Gastroesophageal sphincter (tissue), 4 donors: ENCODE results near the gene ADPRM. TPM values are rescaled to one million over a fixed set of nuclear protein-coding genes. Genes with fewer than 3 reads are reported as not detected.

Experiments used
- ATAC-seq: fragments of 150-250 bp; one replicate; pipeline ENCODE4 v1.9.1; 2016; ENCODE audit warnings: mild to moderate bottlenecking, moderate library complexity
- H3K27ac ChIP-seq, 4 donors: fragments of 200-600 bp; sonication (generic) in 3 of 4; 1 replicate in 3 of 4; 2 replicates in 1 of 4; pipeline ENCODE4 v1.5.1; 2016 to 2019
- H3K27me3 ChIP-seq: fragments of 200-600 bp; sonication (generic); one replicate; pipeline ENCODE4 v1.5.1; 2019
- H3K36me3 ChIP-seq, 2 donors: fragments of 200-600 bp; sonication (generic); one replicate each; pipeline ENCODE4 v1.5.1; 2019; ENCODE audit warnings: control low read depth in 1 of 2
- H3K4me1 ChIP-seq, 3 donors: fragments of 200-600 bp; sonication (generic); 1 replicate in 2 of 3; 2 replicates in 1 of 3; pipeline ENCODE4 v1.5.1; 2016 to 2019; ENCODE audit warnings: control low read depth in 2 of 3
- H3K4me3 ChIP-seq, 2 donors: fragments of 200-600 bp; sonication (generic); one replicate each; pipeline ENCODE4 v1.5.1; 2019; ENCODE audit warnings: mild to moderate bottlenecking in 1 of 2, moderate library complexity in 1 of 2
- H3K9me3 ChIP-seq, 3 donors: fragments of 200-600 bp; sonication (generic); one replicate each; pipeline ENCODE4 v1.5.1; 2017 to 2019; ENCODE audit warnings: control low read depth in 2 of 3
- CTCF ChIP-seq, 4 experiments: fragments of 200-600 bp in 2 of 4; fragments of 450-650 bp in 2 of 4; sonication (generic) in 1 of 4; IDR thresholded peaks; one replicate each; pipeline ENCODE4 v1.5.1; 2017 to 2019; ENCODE audit warnings: antibody characterized with exemption in 4 of 4, mild to moderate bottlenecking in 2 of 4, moderate library complexity in 2 of 4
- EP300 ChIP-seq: sonication (generic); formaldehyde crosslinking; IDR thresholded peaks from one replicate; pipeline ENCODE4 v1.6.1; 2017; ENCODE audit warnings: antibody characterized with exemption, mild to moderate bottlenecking
- POLR2A ChIP-seq, 2 donors: fragments of 450-650 bp; IDR thresholded peaks; one replicate each; pipeline ENCODE4 v1.6.1; 2017; ENCODE audit warnings: antibody characterized with exemption in 2 of 2, mild to moderate bottlenecking in 2 of 2, moderate library complexity in 1 of 2
- POLR2AphosphoS5 ChIP-seq: sonication (generic); formaldehyde crosslinking; IDR thresholded peaks from one replicate; pipeline ENCODE4 v1.6.1; 2017; ENCODE audit warnings: antibody characterized with exemption
- WGBS, 2 donors: methylation state at CpG; one replicate each; pipeline ENCODE4 v1.1.5; 2018; ENCODE audit warnings: low coverage in 1 of 2; 5-methylcytosine and 5-hydroxymethylcytosine counted together
- total RNA-seq, 4 donors: library from RNA; depleted of rRNA; stranded (reverse); fragments of >200 nt; gene quantifications; one replicate each; pipeline ENCODE4 v1.1.0, GENCODE V29; 2016

ADPRM gene
- total RNA-seq, 4 donors from 2014 or later: 8.3 to 13.2 (median 9.5) TPM

- Histone ChIP-seq H3K27me3 (no peaks in the 10 kb centered on the region), H3K27ac (no peak overlapping the region), H3K4me1 (no peaks in the 10 kb centered on the region), H3K9me3 (no peaks in the 10 kb centered on the region), H3K36me3 (no peaks in the 10 kb centered on the region), H3K4me3 (no peak overlapping the region)
- no peak for TF ChIP-seq POLR2A (IDR thresholded peaks at IDR 0.05)
- TF ChIP-seq EP300: no peak
- TF ChIP-seq POLR2AphosphoS5: no peak
- no peak for TF ChIP-seq CTCF (IDR thresholded peaks at IDR 0.05)
- WGBS, 2 donors: 72 to 96% methylated on average over 4 to 9 of the region's 9 CpGs
- ATAC-seq: no peak
These were observed 45.5 kb upstream of the ADPRM start for GRCh38 chr17:10651927-10652326.

DNA sequence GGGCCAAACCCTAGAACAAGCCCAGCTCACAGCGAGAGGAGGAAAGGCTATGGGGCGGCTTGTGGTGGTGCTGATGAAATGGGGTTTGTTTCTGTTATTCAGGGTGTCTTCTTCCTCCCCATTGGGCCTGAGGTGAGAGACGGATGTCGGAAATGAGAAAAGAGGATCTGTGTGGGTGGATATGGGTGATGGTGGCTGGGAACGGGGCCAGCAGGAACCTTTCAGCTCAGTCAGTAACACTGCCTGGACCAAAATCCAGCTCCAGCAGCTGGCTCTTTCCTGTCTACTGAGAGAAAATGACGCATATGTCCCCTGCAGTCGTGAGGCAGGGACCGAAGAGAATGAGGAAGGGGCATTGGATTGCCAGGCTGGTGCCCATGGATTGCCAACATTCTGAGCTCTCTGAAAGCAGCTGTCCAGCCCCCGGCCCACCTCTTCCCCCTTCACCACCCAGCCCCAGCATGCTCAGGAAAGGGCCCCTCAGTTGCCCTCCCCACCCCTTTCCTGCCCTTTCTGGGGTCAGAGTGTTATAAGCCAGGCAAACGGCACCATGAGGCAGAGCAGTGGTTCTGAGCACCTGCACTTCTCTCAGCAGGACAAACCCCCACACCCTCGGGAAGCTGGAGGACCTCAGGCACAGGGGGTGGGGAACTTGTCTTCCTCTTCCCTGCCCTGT, 44.3 kb upstream of the ADPRM start:
- Histone ChIP-seq H3K9me3 (no peaks in the 10 kb centered on the region), H3K27ac (no peak overlapping the region), H3K36me3 (no peaks in the 10 kb centered on the region), H3K4me1 (no peaks in the 10 kb centered on the region), H3K4me3 (no peak overlapping the region), H3K27me3 (no peaks in the 10 kb centered on the region)
- ATAC-seq: no peak
- 70 to 77% methylated on average over 5 to 6 of the region's 11 CpGs for WGBS, 2 donors
- TF ChIP-seq EP300 (no peak), POLR2AphosphoS5 (no peak), POLR2A (IDR thresholded peaks at IDR 0.05) (no peak), CTCF (IDR thresholded peaks at IDR 0.05) (no peak)

DNA sequence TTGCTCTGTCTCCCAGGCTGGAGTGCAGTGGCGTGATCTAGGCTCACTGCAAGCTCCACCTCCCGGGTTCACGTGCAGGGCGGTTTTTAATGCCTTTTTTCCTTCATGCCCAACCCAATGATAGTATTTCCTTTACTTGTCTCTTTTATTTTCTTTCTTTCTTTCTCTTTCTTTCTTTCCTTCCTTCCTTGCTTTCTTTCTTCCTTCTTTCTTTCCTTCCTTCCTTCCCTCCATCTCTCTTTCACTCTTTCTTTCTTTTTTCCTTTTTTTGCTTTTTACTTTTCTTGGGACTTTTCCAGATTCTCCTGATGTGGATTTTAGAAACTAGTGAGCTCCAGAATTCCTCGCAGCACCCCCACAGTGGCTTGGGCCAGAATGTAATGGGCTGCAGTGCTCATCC, 43.4 kb upstream of the ADPRM start:
- TF ChIP-seq POLR2AphosphoS5 (no peak), POLR2A (IDR thresholded peaks at IDR 0.05) (no peak), EP300 (no peak), CTCF (IDR thresholded peaks at IDR 0.05) (no peak)
- Histone ChIP-seq H3K27me3 (no peaks in the 10 kb centered on the region), H3K4me3 (no peak overlapping the region), H3K27ac (no peak overlapping the region), H3K36me3 (peaks cover 0 to 6% of the 10 kb centered on the region in 2 donors), H3K4me1 (no peaks in the 10 kb centered on the region), H3K9me3 (no peaks in the 10 kb centered on the region)
- WGBS, 2 donors: 76% methylated on average over 5 of the region's 5 CpGs; no CpG with 5 or more reads in 1 of the 2 donors
- ATAC-seq: no peak

DNA sequence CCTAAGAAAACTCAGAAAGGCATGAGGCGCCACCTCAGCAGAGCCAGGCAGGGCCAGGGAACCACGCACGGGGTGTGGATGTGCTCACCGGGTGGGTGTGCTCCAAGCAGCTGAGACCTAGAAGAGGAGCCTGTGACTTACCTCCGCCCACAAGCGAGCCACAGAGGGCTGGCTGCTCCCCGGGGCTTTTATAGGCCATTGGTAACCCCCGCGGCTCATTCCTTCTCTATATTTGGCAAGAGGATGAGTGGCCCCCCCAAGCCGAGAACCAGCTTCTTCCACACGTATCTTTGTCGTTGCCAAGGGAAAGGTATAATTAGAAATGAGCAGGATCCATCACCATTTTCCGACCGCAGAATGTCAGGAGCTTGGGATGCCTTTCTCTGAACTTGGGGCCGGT, 40.2 kb upstream of the ADPRM start, which contains the start of gene MYH3:
TSS of gene MYH3 (minus strand) at position 162 of the 400 bp plus-strand sequence. CDS start 2,245 bp downstream, outside the sequence.
- no peak for ATAC-seq

More for the DNA sequence above, 40.2 kb upstream of the ADPRM start, which contains the start of gene MYH3:
- TF ChIP-seq POLR2AphosphoS5 (no peak), CTCF (IDR thresholded peaks at IDR 0.05) (no peak), POLR2A (IDR thresholded peaks at IDR 0.05) (no peak), EP300 (no peak)
- no peaks in the 10 kb centered on the region for H3K9me3 ChIP-seq
- H3K4me3 ChIP-seq: no peak within 1 kb of the TSS
- peaks cover 0 to 28% of the 10 kb centered on the region in 2 donors for H3K36me3 ChIP-seq
- H3K4me1 ChIP-seq: no peaks in the 10 kb centered on the region
- no peak within 1 kb of the TSS for H3K27ac ChIP-seq
- WGBS, 2 donors: 66 to 97% methylated on average over 4 to 6 of the region's 15 CpGs
- H3K27me3 ChIP-seq: no peaks in the 10 kb centered on the region
